ENCODE data around the gene ST8SIA2. TPM values are rescaled to one million over a fixed set of nuclear protein-coding genes. Genes with fewer than 3 reads are reported as not detected.

The ST8SIA2 gene
- total RNA-seq, 1 experiment from 2014 or later: 2.9 TPM

- Mint-ChIP-seq H3K36me3 (no peaks in the 10 kb centered on the region), H3K27ac (no peak overlapping the region), H3K27me3 (ENCODE audit: low read depth) (peaks cover 23% of the 10 kb centered on the region), H3K4me3 (no peak overlapping the region), H3K4me1 (peaks cover 44% of the 10 kb centered on the region), H3K9me3 (peaks cover 12% of the 10 kb centered on the region)
- DNase-seq (ENCODE audit: low spot score) (no peak), ATAC-seq (no peak)
- ChIA-PET CTCF (interaction anchor here (1.3 kb wide), 1 partner anchor 45 kb away, joined by 5 read pairs; no protein-coding TSS in a partner anchor), POLR2A (no interaction called here)
- no peak for TF ChIP-seq ZNF512 (CRISPR knock-in tag; IDR thresholded peaks at IDR 0.05; ENCODE audit: borderline replicate concordance)
- no peak for TF ChIP-seq AR (CRISPR knock-in tag; IDR thresholded peaks at IDR 0.05)
- TF ChIP-seq ATF3 (CRISPR knock-in tag; conservative IDR thresholded peaks at IDR 0.05): no peak
- no peak for TF ChIP-seq ZNF671 (CRISPR knock-in tag; IDR thresholded peaks at IDR 0.05)
- no peak for TF ChIP-seq E2F1 (CRISPR knock-in tag; IDR thresholded peaks at IDR 0.05)
- no peak for TF ChIP-seq ZNF396 (CRISPR knock-in tag; IDR thresholded peaks at IDR 0.05; ENCODE audit: borderline replicate concordance)
- TF ChIP-seq SMAD3 (CRISPR knock-in tag; IDR thresholded peaks at IDR 0.05; ENCODE audit: borderline replicate concordance): no peak
- TF ChIP-seq HMGA2 (CRISPR knock-in tag; IDR thresholded peaks at IDR 0.05): no peak
- no peak for TF ChIP-seq USF2 (CRISPR knock-in tag; IDR thresholded peaks at IDR 0.05)
- TF ChIP-seq MYBL2 (CRISPR knock-in tag; IDR thresholded peaks at IDR 0.05): no peak
Observed at GRCh38 chr15:92346063-92346462, 47.6 kb upstream of the ST8SIA2 start.

- ATAC-seq: no peak
- no peak overlapping the region for H3K27ac Mint-ChIP-seq
Observed at GRCh38 chr15:92355307-92355706, 38.4 kb upstream of the ST8SIA2 start.

GRCh38 chr15:92361321-92362000 is 32.2 kb upstream of the ST8SIA2 start:
- Mint-ChIP-seq H3K4me1 (peaks cover 25% of the 10 kb centered on the region), H3K4me3 (no peak overlapping the region), H3K36me3 (0 out of 2 replicates have a peak, but pooled peaks cover 2% of the 10 kb centered on the region), H3K27me3 (ENCODE audit: low read depth) (no peaks in the 10 kb centered on the region; the same call in 1 of the 2 replicates), H3K27ac (no peak overlapping the region), H3K9me3 (peaks cover 6% of the 10 kb centered on the region)
- DNase-seq (ENCODE audit: low spot score): no peak
- ChIA-PET CTCF (no interaction called here), POLR2A (no interaction called here)
- ATAC-seq: no peak
- TF ChIP-seq AFF4 (CRISPR knock-in tag; IDR thresholded peaks at IDR 0.05; ENCODE audit: borderline replicate concordance) (no peak), GRHL2 (CRISPR knock-in tag; IDR thresholded peaks at IDR 0.05; ENCODE audit: insufficient replicate concordance, severe bottlenecking) (no peak), FOXP1 (CRISPR knock-in tag; IDR thresholded peaks at IDR 0.05; ENCODE audit: borderline replicate concordance) (no peak), ELF4 (CRISPR knock-in tag; IDR thresholded peaks at IDR 0.05; ENCODE audit: low read depth) (no peak), KAT7 (CRISPR knock-in tag; IDR thresholded peaks at IDR 0.05; ENCODE audit: borderline replicate concordance) (no peak)

More at GRCh38 chr15:92355307-92355706, 38.4 kb upstream of the ST8SIA2 start:
- DNase-seq (ENCODE audit: low spot score): no peak
- Mint-ChIP-seq H3K36me3 (no peaks in the 10 kb centered on the region), H3K4me1 (peaks cover 16% of the 10 kb centered on the region), H3K4me3 (no peak overlapping the region), H3K27me3 (ENCODE audit: low read depth) (peaks cover 3% of the 10 kb centered on the region; the same call in 1 of the 2 replicates), H3K9me3 (peaks cover 14% of the 10 kb centered on the region)
- ChIA-PET POLR2A (no interaction called here), CTCF (interaction anchor here (1.2 kb wide), 1 partner anchor 252 kb away, joined by 3 read pairs; no protein-coding TSS in a partner anchor)
- TF ChIP-seq ZMAT4 (CRISPR knock-in tag; IDR thresholded peaks at IDR 0.05): no peak
- no peak for TF ChIP-seq MYBL2 (CRISPR knock-in tag; IDR thresholded peaks at IDR 0.05)
- TF ChIP-seq ZNF121 (CRISPR knock-in tag; IDR thresholded peaks at IDR 0.05): no peak
- TF ChIP-seq IRF2 (CRISPR knock-in tag; IDR thresholded peaks at IDR 0.05; ENCODE audit: borderline replicate concordance, low read depth): no peak

Data from WTC11 (cell line).